HG02588 (cell line): ENCODE data around the gene KBTBD13.
"Not testable (repeated sequence)": the region's sequence is repeated elsewhere in the genome, so short reads cannot be mapped to it uniquely, and the experiment has no call there.

ENCODE experiments used
- ATAC-seq: cut with Tn5 transposase; IDR thresholded peaks from one replicate; pipeline ENCODE4 v1.9.1; 2021; ENCODE audit warnings: mild to moderate bottlenecking, moderate library complexity; ENCODE audit not compliant: unreplicated experiment

The KBTBD13 gene

DNA sequence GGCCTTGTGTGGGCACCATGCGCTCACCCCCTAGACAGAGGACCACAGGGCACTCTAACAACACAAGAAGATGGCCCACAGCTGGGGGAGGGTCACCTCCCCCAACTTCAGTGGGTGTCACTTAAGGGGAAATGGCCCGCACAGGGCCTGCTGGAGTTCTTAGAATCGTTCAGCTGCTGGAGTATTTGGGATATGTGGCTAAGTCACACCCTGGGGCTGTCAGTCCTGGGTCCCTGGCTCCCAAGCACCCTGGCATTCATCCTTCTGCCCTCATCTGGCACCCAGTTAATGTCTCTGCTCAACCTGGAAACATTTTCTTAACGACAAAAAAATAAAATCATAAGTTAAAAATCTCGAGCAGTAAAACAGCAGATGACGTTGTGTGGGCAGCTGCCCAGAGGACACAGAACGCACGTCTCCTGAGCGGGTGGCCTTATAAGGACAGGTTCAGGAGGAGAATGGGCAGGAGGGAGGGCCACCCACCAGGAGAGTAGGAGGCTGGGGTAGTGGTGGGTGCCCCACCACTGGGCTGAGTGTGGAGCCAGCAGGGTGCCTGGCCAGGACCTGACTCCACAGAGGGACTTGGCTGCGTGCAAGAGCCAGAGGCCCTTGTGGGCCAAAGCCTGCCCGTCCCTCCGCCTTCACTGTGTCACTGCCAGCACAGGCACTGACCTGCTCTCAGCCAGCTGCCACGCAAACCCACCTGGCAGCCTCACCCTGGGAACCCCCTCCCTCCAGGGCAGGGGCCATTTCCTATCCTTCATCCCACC is 11.5 kb downstream of the KBTBD13 start:
- ATAC-seq: no peak

DNA sequence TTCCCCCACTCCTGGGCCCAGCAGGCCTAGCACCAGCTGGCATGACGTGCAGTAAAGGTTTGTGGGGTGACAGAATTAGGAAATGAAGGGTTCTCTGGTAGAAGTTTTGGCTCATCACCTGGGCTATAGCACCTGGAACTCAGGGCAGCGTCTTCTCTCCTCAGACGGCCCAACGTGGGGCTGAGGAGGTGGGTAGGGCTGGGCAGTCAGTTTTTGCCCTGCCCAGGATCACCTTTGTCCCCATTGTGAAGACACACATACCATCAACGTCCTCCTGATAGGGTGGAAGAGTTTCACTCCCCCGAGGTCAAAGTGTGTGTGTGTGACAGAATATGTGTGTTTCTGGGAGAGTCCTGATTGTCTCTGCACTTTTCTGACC is 12.1 kb downstream of the KBTBD13 start:
- ATAC-seq: no peak

DNA sequence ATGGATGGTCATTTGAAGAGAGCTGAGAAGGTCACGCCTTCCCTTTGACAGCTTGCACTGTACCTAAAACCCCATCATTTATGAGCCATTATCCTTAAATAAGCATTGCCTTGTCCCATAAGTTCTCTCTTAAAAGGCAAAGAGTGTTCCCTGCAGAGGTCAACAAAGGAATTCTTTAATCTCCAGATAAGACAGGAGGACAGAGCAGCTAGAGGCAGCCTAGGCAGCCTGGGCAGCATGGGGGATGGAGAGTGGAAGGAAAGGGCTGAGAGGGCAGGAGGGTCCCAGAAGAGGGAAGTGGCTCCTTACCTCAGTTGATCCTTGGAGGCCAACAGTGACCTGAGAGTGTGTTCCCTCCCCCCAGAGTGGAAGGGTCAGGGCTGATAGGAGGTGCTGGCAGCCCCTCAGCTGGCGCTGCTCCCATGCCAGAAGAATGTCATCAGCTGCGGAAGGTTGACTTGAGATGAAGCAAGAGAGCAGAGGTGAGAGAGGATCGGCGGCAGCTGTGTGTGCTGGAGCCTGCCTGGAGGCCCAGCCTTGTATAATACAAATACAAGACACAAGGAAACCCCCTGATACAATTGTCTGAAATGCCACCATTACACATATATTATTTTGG is 12.8 kb downstream of the KBTBD13 start:
- no peak for ATAC-seq

DNA sequence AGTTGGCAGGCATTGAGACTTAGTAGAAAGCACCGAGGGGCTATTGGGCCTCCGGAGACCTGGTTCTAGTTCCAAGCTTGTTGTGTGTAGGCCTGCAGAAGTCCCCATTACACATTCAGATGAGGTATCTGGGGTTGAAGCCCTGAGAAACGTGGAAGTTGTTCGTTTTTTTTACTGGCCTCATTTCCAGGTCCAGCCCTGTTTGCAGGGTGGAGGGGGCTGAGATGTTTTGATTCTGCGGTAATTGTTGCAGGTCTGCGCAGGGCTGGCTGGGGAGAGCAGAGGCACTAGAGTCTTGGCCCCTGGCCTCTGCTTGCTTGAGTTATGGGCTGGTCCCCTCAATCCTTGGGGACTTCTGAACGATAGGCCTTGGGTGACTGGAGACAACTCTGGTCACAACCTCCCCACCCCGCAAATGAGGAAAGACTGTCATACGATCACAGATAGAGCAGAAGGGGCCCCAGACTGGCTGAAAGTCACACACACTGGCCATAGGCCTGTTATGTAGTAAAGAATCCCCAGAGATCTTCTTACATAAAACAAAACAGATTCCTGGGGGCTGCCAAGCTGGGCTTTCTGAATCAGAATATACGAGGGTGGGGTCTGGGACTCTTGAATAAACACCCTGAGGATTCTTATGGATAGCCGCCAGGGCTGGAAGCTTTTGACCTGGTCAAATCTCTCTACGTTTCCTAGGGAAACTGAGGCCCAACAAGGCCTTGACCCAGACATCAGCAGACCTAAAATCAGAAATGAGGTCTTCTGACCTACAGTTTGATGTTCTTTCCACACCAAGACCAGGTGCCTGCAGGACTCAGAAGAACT is 15.6 kb downstream of the KBTBD13 start:
- ATAC-seq: no peak

DNA sequence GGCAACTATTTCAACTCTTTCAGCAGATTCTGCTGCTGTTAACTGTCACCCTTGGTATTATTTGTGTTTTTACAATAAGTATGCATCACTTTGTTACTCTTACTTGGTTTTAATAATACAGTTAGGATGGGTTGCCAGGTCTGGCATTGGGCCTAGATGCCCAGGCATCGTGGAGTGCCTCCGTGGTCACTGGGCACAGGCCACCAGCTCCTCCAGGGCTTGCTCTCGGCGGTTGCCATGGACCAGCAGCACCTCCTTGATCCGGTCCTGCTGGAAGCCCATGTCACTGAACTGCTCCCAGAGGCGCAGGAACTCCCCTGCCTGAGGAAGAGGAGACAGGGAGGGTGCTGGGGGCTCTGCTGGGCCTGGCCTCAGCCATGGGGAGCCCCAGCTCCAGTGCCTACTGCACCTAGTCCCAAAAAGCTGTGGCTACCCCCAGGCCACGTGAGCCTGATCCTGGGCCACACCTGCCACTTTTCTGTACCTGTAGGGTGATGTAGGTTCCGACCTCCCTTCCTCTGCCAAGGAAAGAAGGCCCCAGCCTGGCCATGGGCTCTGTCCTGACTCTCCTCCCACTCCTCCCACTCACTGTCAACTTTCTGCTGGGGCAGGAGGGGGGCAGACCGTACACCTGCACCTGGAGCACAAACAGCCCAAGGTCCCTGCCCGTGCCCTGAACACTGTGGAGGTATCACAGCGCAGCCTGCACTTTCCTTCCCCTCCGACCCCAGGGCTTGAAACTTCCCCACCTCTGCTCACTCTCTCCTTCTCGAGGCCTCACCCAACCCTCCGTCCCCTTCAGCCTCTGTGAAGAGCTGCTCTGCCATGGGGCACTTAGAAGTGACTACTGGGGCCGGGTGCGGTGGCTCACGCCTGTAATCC is 16.6 kb downstream of the KBTBD13 start:
- no peak for ATAC-seq

DNA sequence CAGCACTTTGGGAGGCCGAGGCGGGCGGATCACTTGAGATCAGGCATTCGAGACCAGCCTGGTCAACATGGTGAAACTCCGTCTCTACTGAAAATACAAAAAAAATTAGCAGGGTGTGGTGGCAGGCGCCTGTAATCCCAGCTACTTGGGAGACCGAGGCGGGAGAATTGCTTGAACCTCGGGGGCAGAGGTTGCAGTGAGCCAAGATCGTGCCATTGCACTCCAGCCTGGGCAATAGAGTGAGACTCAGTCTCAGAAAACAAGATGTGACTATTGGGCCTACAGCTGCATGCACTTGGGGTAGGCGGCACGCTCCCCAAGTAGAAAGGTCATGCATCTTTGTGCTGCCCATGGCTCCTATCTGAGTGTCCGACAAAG is 17.2 kb downstream of the KBTBD13 start:
- ATAC-seq: not testable (repeated sequence)

DNA sequence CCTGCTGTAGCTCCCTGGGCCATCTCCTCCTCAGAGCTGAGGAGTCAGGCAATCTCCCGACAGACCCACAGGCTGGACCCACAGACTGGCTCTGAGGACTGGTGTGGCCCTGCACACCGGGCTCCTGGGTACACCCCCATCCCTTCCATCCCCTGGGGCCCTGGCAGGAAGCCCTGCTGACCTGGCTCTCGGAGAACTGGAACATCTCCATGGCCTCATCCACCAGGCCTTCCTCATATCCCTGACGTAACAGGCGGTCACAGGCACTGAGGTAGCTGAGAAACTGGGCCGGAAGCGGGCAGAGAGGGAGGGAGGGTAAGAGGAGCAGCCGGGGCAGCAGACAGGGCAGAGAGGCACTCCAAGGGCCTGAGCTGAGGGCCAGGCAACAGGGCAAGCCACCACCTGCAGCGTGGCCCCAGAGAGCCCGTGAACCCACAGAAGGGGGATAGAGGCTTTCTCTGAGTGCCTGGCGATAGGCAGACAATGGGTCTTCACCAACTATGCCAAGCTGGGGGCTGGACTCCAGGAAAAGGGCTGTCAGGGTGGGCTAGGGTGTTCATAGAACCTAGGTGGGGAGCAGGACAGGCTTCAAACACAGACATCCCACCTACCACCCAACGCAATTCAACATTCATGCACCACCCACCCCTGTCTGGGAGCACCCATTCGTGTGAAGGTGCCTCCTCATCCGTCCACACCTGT is 17.9 kb downstream of the KBTBD13 start:
- ATAC-seq: no peak

DNA sequence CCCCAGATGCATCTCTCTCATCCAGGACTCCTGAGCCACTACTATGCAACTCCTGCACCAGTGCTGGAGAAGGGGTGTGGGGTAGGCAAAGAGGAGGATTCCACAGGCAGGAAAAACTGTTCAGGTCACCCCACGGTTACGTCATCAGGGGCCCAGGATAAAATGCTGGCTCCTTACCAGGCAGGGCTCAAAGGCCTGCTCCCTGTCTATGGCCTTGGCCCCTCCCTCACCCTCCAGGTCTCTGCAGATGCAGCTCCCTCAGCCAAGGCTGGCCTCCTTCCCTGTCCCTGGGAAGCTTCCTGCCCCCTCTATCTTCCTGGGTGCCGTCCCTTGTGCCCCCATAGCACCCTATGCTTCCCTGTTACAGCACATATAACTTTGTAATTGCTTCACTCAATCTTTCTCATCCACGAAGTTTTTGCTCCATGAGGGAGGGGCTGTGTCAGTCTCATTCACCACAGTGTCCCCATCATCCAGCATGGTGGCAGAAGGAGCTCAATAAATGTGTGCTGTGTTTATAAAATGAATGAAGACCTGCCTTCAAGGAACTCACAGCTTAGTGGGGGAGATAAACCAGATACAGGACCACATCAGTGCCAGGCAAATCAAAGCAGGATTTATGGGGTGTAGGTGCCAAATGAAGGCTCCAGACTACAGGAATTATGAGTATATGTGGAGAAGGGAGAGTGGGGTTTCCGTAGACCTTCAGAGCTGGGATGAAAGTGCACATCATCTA is 18.6 kb downstream of the KBTBD13 start:
- no peak for ATAC-seq

DNA sequence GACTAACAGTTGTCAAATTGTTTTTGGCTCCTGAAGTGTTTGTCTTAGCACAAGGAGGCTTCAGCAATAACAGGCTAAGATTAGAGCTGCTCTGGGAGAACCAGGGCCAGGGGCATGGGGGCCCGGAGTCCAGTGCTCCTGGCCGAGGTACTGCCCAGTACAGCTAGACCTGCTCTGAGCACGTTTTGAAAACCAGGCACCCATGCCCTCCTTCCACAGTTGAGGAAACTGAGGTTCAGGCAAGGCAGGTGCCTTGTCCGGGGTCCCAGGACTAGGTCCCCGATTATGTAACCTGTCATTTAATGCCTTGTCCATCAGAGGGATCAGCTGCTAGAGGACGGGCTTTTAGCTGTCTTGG is 19.2 kb downstream of the KBTBD13 start:
- ATAC-seq: no peak

DNA sequence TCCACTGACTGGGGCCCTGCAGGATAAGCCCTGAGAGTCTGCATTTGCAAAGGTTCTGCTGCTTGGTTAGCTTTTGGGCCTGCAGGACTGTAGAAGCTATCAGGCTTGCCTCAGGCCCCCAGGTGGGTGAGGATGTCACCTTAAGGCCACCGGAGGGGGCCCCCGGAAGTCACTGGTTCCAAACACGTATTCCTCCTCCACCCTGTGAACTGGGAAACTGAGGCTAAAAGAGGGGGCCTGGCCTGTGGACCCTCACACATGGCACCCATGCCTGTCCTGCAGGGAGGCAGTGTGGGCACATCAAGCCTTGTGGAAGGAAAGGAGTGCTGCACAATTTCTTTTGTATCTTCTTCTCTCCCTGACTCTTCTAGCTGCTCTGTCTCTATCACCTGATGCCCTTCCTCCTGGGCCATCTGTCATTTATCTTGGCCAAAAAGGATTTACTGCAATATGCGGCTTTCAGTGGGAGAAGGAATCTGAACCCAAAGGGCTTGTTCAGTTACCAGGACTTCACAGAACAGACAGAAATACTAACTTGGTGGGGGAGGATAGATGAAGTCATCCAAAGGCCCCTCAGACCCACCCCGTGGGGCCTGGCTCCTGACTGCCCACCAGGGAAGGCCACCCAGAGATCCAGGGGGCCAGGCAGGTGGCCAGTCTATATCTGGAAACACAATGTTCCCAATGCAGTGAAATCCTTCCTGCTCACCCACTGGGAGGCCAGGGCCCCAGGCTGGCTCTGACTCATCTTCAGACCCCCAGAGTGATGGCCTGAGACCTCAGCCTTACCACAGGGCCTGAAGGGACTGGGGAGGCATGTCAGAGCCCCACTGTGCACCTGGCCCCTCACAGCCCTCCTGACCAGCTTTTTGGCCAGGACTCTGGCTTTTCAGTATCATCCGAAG is 20.2 kb downstream of the KBTBD13 start:
- ATAC-seq: no peak

DNA sequence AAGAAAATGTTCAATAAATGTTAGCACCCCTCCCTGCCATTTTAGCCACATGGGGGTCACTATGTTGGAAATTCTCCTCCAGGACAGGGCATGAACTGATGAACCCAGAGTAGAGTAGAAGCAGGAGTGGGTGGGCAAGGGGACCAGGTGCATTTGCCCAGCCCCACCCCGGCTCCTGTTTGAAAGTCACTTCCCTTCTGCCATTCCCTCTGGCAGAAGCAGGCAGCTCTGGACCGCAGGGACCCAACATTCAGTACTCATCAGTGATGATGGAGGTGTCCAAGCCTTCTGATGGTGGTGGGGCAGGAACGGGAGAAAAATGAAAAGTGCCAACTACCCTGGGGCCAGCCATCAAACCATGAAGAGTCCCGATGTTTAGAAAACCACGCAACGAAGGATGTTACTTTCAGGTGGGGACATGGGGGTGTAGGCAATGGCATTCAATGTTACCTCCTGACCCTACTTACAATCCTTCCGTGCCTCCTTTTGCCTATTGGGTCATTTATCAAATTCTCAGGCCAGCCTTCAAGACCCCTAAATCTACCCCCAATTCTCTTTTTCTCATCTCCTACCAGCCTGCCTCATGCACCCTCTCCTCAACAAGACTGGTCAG is 21.2 kb downstream of the KBTBD13 start:
- ATAC-seq: no peak

DNA sequence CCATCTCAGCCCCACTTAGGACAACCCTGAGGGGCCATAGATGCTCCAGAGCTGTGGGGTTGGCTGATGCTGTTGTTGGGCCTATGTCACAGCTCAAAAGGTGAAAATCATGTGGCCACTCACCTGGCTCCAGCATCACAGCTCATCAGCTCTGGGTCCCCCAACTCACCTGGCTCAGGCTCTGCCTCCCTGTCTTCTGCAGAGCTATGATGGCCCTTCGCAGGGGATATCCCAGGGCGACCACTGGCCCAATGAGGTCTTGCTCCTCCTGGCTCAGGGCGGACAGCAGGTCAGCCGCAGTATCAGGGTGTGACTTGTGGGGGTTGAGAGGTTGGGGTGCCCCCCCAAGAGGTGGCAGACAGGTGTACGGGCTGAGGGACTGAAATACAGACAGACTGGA is 22.8 kb downstream of the KBTBD13 start:
- ATAC-seq: no peak

DNA sequence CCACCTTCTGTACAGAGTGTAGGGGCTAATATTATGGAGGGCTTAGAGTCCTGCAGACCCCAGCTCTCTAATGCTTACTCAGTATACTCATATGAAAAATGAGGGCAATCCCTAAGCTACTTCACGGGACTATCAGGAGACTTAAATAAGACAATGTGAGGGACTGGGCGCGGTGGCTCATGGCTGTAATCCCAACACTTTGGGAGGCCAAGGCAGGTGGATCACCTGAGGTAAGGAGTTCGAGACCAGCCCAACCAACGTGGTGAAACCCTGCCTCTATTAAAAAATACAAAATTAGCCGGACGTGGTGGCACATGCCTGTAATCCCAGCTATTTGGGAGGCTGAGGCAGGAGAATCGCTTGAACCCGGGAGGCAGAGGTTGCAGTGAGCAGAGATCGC is 23.3 kb downstream of the KBTBD13 start:
- ATAC-seq: not testable (repeated sequence)

DNA sequence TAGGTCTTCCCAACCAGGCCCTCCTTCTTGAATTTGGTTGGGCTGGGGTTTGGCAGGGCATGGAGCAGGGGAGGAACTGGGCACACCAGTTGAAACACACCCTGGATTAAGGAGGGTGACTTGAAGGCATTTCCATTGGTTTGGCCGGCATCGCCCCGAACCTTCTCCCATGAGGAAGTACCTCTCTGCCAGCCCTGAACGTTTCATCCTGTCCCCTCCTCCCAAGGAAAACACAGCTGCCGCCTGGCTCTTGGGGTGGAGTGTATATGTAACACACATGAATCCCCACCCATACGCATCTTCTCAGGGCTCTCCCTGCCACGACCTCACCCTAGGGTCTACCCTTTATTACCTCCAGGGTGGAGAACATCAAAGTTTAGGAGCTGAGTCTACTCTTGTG is 23.9 kb downstream of the KBTBD13 start:
- no peak for ATAC-seq

DNA sequence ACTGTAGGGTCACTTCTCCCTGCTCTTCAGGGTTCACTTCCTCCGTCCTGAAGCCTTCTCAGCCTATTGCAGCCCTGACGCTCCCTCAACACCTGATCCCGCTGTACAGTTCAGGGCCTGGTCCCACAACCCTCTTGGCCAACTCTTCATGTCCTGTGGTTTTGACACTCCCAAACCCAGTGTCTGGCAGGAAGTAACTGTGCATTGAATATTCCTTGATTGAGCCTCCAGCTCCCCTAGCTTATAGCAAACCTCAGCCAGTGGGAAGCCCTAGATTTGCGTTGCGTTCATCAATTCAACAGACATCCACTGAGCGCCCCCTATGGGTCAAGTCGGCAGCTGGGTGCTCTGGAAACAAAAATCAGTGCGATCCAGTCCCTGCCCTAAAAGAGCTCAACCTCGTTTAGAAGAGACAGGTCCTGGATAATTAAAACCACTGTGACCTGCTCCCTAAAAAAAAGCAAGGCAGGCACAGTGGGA is 24.9 kb downstream of the KBTBD13 start:
- ATAC-seq: no peak

DNA sequence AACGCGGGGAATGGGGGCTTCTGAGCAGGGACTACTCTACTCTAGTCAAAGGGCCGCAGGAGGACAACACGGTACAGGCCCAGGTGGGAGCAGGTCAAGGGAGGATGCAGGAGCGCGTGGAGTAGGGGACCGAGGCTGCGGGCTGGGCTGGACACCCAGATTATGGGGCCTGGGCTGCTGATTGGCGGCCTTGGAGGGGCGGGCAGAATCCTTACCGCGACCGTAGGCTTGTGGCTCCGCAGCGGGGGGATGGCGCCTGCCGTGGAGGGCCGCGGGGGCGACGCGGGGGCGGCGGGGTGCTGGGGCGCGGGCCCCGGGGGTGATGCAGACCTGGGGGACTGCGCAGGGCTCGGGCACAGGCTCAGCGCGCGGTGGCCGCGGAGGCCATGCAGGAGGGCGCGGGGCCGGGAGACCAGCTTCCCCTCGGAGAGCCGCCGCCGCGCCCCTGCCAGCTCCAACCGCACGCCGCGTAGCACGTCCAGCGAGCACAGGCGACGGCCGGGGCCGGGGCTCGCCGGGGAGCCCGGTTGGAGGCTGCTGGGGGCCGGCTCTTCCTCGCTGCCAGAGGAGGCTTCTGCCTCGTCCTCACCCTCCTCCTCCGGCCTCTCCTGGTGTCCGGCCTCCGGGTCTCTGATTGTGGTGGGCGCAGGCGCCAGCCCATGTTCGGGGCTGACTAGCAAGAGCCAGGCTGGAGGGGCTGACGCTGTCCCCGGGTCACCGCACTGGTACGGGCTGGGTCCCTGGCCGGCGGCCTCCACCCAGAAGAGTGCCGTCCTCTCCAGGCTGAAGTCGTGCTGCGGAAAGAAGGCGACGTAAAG is 25.6 kb downstream of the KBTBD13 start:
- ATAC-seq: no peak

DNA sequence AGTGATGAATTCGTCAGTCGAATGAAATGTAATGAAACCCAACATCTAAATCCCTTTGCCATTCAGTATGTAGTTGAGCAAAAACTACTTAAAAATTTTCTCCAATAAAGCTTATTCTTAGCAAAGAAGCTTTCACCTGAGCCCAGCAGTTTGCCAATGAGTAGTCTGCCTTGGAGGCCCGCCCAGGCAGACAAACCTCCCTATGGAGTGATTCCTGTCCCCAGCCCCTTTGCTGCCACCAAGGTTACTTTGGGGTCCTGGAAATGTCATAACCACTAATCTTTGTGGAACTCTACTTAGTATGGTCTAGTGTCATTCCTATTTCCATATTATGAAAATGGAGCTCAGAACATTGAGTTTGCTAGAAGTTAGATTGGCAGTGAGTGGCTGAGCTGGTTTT is 26.4 kb downstream of the KBTBD13 start:
- no peak for ATAC-seq
